ENCODE data around the gene PYROXD2.

The PYROXD2 gene

DNA sequence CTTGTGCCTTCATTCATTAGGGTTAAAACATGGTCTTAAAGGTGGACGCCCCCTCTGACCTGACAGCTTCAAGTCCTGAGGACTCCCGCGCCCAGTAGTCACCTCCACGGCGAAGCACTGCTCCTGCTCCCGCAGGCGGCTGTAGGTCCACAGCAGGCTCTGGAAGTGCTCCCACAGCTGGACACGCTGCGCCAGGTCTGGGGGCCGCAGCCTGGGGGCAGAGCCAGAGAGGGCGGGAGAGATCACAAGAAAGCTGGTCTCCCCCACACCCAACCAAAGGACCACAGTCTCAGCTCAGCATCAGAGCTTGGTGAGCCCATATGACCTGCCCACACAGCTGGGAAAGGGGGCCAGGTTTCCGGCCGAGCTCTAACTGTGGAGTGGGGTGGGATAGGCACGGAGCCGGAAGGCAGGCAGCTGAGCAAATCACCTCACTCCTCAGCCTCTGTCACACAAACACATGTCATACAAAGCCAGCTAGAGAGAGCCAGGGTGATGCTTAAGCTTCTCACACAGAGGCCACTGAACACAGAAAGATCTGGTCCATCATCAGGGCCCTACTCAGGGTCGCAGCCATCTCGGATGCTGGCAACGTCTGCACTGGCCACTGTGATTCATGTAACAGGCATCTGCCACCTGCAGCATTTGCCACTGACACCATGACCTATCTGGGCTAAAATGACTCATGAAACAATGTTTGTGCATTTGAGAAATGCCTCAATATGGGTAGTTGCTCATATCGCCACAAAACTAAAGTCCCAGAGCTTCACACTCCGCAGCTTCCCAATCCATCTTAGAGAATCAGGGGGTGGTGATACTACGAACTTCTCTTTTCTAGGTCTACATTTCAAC is 19.1 kb upstream of the PYROXD2 start:
- DNase-seq = no peak

DNA sequence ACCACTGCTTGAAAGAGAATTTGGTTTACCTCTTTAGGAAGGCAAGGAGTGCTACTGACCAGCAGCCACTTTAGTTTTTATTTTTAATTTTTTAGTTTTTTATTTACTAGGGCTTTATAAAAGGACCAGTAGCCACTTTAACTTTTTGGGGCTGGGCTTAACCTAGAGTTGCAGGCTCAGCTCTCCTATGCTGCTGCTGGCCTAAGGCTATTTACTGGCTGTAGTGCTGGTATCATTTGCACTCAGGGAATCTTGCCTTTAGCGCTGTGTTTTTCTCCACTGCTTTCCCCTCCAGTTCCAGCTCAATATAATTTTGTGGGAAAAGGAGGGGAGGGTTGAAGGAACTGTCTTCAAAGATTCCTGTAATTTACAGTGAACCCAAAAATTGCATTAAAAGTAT is 18.4 kb upstream of the PYROXD2 start:
- no peak for DNase-seq

DNA sequence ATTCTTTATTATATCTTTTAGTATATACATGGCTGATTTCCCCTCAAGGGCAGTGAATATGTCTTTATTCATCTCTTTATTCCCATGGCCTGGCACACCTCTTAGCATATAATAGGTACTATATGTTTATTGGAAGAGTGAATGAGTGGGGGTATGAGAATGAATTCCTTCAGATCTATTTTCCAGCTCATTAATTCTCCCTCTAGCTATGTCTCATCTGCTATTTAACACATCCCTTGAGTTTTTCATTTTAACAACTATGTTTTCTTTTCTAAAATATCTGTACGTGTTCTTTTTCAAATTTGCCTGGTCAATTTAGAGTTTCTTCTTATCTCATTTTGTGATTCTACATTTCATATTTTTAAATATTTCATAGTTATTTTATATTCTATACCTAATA is 17.3 kb upstream of the PYROXD2 start:
- no peak for DNase-seq

DNA sequence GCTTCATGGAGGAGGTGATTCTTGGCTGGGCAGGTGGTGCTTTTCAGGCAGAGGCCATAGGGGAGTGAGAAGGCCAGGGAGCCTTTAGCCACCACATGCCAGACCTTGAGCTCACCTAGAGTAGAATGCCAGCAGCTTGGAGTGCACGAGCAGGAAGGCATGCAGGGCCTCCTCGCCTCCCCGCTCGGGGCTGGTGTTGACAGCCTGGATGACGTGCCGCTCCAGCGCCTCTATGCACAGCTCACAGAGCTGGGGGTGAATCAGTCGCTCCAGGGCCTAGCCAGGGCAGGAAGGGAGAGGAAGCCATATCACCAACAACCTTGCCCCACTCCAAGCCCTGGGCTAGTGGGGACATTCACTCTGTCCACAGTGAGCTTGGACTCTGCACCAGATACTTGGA is 16.0 kb upstream of the PYROXD2 start:
- DNase-seq = no peak

DNA sequence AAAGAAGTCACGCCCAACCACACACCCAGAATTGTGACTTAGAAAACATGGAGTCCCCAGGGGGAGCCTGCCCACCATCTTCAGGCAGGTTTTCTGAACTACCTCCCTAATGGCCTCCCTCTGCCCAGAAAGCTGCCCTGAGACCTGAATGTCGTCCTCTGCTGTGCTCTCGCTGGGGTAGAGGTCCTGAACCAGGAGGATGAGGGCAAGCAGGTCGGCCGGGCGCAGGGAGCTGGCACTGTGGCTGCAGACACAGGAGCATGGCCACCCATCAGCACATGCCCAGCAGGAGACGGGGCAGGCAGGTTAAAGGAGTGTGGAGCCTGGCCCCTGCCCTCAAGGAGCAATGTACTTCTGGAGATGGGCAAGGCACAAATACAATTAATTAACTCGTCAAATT is 15.4 kb upstream of the PYROXD2 start:
- no peak for DNase-seq

DNA sequence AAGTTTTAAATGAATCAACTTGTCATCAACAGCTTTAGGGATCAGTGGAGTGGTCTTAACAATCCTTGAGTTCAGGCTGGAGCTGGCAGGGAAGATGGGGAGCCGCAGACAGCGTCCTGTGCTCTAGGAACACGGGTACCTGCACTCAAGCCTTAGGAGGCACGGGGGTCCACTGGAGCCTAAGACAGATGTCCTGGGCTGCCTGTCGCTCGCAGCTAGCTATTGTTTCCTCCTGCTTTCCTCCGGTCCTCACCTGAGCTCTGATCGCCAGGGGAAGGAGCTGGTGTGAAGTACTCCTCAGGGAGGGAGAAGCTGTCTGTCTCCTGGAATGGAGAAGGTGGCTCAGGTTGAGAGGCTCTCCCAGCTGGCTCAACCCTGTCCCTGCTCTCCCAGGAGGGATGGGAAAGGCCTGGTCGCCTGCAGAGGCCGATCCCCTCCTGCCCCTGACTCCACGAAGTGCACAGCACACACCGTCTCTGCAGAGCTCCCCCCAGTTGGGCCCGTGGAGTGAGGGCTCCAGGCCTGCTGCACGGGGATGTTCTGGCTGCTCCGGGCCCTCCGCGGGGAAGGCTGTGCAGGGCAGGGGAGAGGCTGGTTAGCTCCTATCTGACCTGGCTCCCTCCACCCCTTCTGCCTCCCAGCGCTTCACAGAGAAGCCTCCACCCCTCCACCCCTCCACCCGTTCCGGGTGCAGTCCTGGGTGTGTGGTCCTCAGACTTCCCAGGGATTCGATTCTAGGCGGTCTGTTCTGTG is 14.5 kb upstream of the PYROXD2 start:
- no peak for DNase-seq

DNA sequence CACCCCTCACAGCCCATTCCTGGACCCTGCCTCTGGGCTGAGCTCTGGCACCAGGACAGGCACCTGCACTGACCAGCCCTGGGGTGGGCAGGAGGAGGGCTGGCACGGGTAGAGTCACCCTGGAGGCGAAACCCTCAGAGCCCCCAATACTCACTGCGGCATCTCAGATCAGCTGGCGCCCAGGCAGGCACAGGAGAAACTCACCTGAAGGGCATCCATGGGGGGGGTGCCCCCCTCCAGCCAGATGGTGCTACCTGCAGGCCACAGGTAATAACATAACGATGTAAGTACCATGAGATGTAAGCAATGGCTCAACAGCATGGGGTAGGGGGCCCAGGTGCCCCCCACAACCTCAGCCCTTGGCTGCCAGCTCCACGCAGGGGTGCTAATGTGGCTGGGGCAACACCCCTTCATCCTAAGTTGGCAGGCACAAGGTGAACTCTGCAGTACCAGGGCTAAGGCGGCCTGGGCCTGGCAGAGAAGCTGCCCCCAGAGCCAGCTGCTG is 12.1 kb upstream of the PYROXD2 start:
- no peak for DNase-seq

DNA sequence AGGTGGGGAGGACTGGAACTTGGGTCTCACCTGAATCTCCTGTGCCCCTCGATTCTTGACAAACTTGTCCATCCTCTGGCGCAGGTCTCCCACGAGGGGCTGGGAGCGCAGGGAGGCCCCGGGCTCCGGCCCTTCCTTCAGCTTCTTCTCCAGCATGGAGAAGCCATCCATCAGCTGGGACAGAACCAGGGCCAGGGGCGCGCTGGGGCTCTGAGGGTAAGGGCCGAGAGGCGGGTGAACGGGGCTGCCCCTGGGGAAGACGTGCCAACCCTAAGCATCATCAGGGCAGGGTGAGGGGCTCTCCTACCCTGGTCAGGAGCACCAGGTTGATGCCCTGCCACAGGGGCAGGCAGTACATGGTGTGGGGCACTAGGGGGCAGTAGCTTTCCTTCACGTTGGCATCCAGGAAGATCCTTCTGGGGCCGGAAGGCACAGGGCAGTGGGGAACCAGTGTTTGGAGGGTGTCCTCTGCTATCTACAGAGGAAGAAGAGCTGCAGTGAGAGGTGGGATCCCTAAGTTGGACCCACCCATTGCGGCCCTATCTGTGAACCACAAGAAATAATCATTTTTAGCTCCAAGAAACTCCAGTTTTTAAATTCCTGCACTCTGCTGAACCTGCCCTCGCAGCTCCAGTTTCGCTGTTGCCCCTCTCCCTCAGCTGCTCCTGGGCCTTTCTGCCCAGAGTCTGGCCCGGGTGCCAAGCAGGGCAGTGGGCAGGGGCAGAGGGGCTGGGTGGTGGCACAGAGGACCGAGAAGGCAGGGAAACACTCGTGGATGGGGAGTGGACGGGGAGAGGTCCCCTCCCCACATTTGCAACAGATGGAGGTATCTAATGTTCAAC is 10.8 kb upstream of the PYROXD2 start:
- DNase-seq = peak; percentile 46

DNA sequence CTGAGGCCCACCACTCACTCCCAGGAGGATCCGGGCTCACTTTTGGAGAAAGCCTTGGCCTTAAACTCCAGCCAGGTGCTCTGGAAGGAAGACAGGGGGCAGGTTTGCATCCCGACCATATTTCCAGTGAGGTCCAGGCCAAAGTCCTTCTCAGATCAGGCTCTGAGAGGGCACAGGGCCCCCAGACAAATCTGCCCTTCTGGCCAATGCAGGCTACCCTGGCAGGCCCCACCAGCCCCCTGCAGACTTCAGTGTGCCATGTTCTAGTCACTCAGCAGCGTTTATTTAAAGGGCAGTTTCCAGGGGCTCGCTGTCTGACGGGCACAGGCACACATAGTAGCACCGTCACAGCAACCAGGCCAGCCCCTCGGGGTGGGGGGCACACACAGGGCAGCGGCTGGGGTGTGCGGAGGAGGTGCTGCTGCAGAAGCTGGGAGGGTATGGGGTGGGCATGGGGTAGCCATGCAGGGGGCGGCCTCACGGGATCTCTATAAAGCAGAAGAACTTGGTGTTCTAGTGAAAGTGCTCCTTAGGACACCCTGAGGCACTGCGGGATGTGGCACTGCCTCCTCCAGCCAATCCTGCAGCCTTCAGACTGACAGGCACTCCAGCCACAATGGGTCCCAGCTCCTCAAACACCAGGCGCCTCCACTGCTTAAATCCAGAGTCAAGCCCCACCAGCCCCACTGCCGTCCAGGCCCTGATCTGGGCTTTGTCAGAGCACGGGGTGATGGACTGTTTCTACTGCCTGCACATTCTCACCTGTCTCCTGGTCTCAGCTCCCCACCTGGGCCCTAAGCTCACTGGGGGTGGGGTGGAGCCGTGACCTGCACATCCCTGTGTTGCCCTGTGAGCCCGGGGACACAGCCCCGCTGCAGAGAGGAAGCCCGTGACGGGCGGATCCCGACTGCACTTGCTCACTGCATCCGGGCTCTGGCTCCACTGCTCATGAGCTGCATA is 9.6 kb upstream of the PYROXD2 start:
- no peak for DNase-seq

DNA sequence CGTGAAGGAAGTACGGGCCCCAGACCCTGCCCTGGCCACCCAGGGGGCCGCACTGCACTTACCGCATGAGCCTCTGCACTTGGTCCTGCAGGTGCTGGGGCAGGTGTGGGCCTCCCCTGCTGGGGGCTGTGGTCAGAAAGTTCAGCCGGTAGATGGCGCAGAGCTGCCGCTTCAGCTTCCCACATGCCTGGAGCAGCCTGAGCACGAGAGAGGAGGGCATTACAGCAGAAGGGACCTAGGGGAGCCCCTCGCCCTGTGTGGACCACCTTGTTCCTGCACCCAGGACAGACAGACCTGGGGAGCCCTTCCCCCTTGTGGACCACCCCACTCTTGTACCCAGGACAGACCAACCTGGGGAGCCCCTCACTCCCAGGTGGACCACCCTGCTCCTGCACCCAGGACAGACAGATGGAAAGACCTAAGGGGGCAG is 8.7 kb upstream of the PYROXD2 start:
- DNase-seq = no peak

DNA sequence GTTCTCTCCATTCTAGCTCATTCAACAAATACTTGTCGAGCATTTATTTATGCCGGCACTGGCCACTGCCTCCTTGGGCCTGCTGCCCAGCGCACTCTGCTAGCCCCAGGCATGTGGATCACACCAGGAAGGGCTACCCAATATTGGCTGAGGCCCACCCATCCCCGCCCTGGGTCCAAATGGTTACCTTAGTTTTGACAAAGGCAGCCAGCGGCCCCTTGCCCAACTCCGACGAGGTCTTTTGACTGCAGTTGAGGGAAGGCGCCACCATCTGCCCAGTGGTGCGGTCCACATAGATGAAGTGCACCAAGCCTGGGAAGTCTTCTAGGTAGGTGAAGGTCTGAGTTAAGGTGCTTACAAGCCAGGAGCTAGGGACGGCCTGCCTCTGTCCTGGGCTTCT is 7.2 kb upstream of the PYROXD2 start:
- no peak for DNase-seq

DNA sequence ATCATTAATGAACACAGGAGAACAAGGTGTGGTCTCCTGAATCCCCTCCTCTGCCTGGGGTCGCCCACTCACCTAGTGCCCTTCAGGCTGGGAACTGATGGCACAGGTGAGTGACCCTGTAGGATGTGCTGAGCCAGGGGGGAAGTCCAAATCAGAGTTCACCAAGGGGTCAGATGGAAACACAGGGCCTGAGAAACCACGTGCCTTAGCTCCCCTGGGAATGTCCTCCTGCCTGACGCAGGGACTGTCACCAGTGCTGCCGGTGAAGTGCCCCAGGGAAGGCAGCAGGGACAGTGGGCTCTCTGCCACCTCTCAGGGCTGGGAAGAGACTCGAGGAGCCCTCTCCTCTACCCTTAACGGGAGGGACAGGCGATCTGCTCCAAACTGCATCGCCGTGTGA is 5.8 kb upstream of the PYROXD2 start:
- DNase-seq = no peak

DNA sequence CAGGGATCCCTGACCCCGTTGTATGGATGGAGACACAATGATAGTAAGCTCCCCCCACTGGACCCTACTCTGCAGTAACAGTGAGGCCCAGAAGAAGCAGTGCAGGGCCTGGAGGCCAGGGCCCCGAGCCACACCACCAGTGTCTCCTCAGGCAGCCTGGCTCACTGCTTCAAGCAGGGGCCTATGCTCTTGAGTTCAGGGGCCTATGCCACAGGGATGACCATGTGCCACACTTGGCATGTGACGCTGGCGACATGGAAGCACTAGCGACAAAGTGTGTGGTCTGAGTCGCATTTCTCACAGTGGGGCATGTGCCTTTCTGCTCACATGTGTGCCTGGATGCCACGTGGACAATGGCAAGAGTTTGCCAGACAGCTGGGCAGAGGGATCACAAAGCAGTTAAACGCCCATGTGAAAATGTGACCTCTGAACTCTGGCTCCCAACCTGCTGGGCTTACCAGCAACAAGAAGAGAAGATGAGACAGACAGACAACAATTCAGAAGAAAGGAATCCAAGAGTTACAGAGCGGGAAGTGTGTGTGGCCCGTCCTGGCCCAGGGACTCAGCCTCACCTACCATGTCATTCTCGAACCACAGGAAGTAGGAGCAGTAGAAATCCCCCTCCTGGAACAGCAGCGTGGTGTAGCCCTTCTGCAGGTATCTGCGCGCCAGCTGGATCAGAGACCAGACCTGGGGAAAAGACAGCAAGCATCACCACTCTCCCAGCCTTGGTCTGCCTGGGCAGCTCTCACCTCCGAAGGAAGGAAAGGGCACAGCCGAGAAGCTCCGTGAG is 4.7 kb upstream of the PYROXD2 start:
- no peak for DNase-seq

DNA sequence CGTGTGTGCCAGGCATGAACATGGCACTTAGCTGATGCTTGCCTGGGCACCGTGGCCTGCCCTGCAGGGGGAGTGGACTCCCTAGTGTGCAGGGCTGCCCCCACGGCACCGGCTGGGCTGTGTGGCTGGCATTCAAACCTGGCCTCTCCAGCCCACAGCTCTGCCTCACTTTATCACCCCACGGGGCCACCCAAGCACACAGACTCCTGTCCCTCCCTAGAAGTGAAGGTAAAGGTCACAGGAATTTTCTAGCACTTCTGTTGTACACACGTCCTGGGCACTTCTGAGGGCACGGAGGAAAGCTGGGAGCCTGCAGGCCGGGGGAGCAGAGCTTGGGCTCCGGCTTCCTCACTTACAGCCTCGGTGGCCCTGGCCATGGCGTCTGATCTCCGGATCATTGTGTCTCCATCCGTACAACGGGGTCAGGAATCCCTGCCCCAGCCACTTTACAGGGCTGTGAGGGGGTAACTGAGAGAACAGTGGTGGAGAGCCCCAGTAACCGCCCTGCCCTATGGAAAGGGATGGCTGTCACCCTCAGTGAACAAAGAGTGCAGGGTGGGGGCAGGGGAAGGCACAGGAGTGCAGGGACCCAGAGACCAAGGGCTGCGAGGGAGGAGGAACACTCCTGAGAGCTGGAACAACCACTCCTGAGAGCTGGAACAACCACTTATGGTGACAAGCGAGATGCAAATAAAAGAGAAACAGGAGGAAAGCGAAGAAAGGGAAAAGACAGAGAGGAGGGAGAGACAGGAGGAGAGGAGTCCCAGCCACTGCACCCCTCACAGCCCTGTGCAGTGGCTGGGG is 3.9 kb upstream of the PYROXD2 start:
- no peak for DNase-seq

DNA sequence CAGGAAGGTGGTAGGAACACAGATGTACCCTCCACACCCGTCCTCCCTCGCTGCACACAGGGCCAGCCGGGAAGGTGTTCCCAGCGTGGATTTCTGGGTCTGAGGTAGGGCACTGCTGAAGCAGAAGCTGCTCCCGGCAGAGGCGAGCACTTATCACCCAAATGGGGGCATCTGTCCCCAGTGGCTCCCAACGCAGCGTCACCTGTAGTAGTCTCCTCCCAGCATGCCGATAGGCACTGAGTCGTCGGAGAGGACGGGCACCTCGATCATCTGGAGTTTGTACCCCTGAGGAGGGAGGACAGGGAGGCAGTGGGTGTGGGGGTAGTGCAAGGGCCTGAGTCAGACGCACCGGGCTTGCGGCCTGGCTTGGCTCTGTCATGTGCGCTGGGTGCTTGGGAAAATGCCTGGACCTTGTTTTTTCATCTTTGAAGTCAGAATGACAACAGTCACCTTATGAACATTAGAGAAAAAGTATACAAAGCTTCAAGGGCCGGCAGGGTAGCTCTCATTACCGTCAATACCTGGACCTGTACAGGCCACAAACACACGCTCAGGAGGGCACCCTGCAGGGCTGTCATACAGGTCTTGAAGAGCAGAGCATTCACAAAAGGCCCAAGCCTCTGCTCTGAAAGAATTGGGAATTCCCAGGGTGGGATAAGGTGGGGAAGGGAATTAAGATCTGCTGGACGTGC is 3.1 kb upstream of the PYROXD2 start:
- no peak for DNase-seq

DNA sequence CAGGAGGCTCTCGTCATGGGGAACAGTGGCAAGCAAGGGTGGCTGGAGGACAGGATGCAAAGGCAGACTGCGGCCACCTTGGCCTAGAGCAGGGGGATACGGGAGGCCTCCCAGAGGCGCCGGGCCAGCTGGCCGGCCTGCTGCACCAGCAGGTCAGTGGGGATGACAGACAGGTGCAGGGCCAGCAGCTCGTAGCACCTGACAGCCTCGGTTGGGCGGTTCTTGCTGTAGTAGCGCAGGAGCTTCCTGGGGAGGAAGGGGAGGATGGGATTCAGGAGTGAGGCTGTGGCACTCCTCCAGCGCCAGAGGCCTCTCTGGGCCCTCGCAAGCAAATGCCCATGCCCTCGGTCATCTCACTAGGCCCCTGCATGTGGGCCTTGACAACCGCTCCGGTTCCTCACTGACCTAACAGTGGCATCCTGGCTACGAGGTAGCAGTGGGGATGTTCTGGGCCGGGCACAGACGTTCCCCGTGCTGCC is 2.5 kb upstream of the PYROXD2 start:
- DNase-seq = no peak

DNA sequence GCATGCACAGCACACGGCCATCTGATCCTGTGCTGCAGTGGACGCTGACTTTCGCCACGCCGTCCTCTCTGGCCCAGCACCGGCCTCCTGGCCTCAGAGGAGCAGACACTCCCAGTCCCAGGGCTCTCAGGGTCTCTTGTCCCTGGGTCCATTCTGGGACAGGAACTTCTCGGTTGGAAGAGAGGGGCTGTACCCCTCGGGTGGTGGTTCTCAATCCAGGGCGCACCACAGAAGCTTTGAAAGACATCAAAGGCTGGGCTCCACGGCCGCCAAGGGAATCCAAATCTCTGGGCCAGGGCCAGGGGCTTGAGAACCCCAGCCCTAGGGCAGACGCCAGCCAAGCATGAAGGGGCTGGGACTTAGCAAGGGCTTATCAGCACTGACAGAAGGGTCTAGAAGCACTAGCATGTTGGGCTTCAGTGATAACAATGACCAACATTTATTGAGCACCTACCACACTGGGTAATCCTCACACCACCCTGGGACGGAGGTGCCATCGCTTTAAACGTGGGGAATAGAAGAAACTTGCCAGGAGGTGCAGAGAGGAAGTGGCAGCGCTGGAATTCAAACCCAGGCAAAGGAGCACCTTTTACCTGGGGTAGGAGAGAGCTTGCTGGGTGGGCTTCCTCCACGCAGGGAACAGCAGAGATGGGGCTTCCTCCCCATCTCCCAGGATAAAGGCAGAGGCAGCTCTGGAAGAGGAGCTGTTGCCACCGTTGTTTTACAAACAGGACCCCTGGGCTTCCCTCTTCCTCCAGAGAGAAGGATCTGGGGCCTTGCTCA is 1.8 kb upstream of the PYROXD2 start:
- DNase-seq = no peak

DNA sequence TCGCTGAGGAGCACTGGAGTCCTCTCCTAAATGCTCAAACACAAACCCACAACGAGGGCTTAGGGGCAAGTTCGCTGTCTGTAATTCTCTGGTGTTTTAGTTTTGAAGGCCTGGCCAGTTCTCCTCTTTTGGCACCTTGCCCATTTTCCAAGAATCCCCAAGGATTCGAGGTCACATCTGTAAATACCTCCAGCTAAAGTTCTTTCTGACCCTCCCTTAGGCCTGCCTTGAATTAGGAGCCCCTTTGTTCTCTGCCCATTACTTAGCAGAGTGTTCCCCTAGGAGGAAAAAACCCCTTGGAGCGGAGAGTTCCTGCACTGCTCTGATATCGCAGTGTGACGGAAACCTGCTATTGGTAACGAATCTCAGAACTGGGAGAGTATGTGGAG is 743 bp upstream of the PYROXD2 start:
- DNase-seq = no peak

DNA sequence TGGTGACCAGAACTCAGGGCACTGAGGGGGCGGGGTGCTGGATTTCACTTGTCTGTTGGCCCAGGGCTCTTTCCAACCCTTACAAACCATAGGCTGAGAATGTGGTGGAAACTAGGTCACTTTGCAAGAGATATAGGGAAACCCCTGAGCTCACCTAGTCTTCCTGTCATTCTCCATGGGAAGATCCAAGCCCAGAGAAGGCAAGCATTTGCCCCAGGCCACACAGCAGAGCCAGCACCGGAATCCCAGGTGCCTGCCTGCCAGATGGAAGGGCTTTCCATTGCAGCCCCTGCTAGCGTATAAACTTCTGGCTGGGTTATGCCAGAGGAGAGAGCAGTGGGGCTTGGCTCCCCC is 427 bp downstream of the PYROXD2 start:
- DNase-seq = no peak
